Activated naive CD8-positive, alpha-beta T cell treated with anti-CD3 and anti-CD28 coated beads, Interleukin-2, amount 50 U/mL, for 24 hours (primary cell): ENCODE results near the gene CRIM1.

ENCODE experiments used
- ATAC-seq: fragments of 150-1000 bp; cut with Tn5 transposase; one replicate; pipeline ENCODE4 v1.10.0; 2021
- DNase-seq: peaks from one replicate; pipeline ENCODE4 v3.0.0; 2021
- H3K27ac Mint-ChIP-seq: one replicate; pipeline ENCODE4 v1.8.0; 2021; ENCODE audit warnings: mild to moderate bottlenecking, mixed read lengths
- H3K27me3 Mint-ChIP-seq: one replicate; pipeline ENCODE4 v1.8.0; 2021; ENCODE audit warnings: mixed read lengths
- H3K36me3 Mint-ChIP-seq: one replicate; pipeline ENCODE4 v1.8.0; 2021; ENCODE audit warnings: low read depth, mixed read lengths
- H3K4me1 Mint-ChIP-seq: one replicate; pipeline ENCODE4 v1.8.0; 2021; ENCODE audit warnings: mixed read lengths
- H3K4me3 Mint-ChIP-seq: one replicate; pipeline ENCODE4 v1.8.0; 2021; ENCODE audit warnings: mild to moderate bottlenecking, moderate library complexity, mixed read lengths
- H3K9me3 Mint-ChIP-seq: one replicate; pipeline ENCODE4 v1.8.0; 2021; ENCODE audit warnings: mixed read lengths

Gene CRIM1

DNA sequence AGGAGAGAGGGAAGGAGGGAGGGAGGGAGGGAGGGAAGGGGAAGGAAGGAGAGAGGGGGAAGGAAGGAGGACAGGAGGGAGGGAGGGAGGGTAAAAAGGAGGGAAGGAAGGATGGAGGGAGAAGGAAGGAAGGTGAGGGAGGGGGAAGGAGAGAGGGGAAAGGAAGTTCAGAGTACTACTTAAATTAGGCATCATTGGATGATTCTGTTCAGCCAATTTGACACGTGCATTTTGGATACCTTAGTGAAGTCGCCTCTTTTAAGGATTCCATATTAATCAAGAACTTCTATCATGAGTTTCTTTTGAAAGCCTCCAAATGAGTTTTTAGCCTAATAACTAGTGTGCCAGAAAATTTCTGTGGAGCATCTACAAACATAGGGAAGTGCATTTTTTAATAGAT lies 179.5 kb downstream of the CRIM1 start:
- ATAC-seq (no peak), DNase-seq (no peak)
- Mint-ChIP-seq H3K4me1 (no peaks in the 10 kb centered on the region), H3K4me3 (no peak overlapping the region), H3K27ac (no peak overlapping the region), H3K9me3 (no peaks in the 10 kb centered on the region), H3K36me3 (peaks cover 19% of the 10 kb centered on the region), H3K27me3 (no peaks in the 10 kb centered on the region)

DNA sequence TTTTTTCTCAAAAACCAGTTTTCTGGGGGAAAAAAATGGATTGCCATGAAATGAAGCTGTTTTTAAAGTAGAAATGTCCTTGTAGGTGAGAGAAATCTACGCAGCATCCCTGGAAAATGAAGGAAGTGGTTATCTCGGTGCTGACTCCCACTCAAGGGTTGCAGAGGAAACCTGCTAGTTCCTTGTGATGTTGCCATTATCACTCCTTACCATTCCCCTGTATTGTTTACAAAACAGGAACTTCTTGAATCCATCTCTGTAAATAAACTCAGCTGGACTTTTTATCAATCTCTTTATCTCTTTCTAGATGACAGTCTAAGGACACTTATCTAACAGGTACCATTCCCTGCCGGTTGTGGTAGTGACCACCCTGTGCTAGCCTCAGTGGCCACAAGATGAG lies 181.2 kb downstream of the CRIM1 start:
- DNase-seq (no peak), ATAC-seq (no peak)
- H3K9me3 Mint-ChIP-seq: no peaks in the 10 kb centered on the region
- H3K4me3 Mint-ChIP-seq: no peak overlapping the region
- peaks cover 22% of the 10 kb centered on the region for H3K36me3 Mint-ChIP-seq
- H3K27me3 Mint-ChIP-seq: no peaks in the 10 kb centered on the region
- H3K27ac Mint-ChIP-seq: no peak overlapping the region
- no peaks in the 10 kb centered on the region for H3K4me1 Mint-ChIP-seq

DNA sequence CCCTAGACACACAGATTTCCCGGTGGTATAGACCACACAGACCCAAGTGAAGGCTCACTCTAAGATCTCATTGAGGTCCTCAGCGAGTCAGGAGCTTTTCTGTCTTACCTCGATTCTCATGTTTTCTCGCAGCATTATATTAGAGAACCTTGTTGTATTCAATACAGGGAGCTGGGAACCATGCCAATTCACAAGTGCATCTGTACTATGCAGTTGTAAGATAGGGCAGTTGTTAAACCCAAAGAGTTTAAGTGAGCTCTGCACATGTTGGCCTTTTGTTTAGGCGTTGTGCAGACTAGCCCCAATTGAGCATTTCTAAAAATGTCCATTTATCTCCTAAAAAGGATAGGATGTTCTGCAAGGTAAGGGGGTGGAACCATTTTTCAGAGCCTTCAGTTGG lies 182.8 kb downstream of the CRIM1 start:
- no peaks in the 10 kb centered on the region for H3K4me1 Mint-ChIP-seq
- no peak overlapping the region for H3K4me3 Mint-ChIP-seq
- H3K27me3 Mint-ChIP-seq: no peaks in the 10 kb centered on the region
- peaks cover 20% of the 10 kb centered on the region for H3K36me3 Mint-ChIP-seq
- DNase-seq: no peak
- H3K27ac Mint-ChIP-seq: no peak overlapping the region
- H3K9me3 Mint-ChIP-seq: no peaks in the 10 kb centered on the region
- ATAC-seq: no peak

DNA sequence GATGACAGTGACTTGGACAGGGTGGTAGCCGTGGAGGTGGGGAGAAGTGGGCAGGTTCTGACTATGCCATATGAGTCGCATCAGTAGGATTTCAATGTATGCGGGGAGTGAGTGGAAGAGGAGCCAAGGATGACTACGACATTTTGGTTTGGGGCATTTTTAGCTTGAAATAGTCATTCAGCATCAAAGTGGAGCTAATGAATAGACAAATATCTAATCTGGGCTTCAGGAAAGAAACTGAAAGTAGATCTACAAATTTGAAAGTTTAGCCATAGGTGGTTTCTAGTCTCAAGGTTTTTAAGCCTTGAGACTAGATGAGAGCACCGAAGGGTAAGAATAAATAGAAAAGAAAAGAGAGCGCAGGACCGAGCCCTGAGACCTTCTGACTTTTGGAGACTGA lies 184.1 kb downstream of the CRIM1 start:
- ATAC-seq (no peak), DNase-seq (no peak)
- Mint-ChIP-seq H3K4me1 (no peaks in the 10 kb centered on the region), H3K9me3 (no peaks in the 10 kb centered on the region), H3K27me3 (no peaks in the 10 kb centered on the region), H3K27ac (no peak overlapping the region), H3K36me3 (peaks cover 23% of the 10 kb centered on the region), H3K4me3 (no peak overlapping the region)

DNA sequence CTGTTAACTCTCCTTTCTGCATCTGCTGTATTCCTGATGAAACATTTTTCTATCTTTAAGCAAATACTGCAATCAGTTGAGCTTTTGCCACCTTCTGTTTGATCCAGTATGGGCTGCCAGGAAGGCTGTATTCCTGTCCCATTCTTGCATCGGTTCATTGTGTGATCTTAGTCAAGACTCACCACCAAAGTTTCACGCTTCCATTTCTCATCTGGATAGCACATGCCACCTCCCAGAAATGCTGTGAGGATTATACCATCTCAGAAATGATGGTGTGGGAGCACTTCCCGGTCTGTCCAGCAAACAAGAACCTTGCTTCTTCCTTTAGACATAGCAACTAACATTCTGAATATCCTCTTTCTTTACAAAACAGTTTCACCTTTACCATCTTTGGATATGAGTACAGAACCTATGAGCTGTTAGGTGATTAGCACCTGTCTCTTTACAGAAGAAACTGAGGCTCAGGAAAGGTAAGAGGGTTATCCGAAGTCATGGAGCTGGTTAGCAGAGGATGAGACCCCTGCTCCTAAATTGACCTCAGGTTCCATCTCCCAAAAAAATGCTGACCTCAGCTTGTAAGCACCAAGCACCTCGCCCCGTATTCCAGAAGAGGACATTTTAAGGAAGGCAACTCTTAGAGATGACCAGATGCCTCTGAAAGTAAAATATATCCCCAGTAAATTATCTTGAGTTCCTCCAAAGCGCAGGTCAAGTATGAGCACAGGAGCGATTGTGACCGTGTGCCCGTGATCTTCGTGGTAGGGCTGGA lies 185.6 kb downstream of the CRIM1 start:
- DNase-seq: no peak
- no peaks in the 10 kb centered on the region for H3K9me3 Mint-ChIP-seq
- H3K27me3 Mint-ChIP-seq: no peaks in the 10 kb centered on the region
- no peaks in the 10 kb centered on the region for H3K4me1 Mint-ChIP-seq
- no peak for ATAC-seq
- H3K4me3 Mint-ChIP-seq: no peak overlapping the region
- H3K27ac Mint-ChIP-seq: no peak overlapping the region
- peaks cover 25% of the 10 kb centered on the region for H3K36me3 Mint-ChIP-seq

DNA sequence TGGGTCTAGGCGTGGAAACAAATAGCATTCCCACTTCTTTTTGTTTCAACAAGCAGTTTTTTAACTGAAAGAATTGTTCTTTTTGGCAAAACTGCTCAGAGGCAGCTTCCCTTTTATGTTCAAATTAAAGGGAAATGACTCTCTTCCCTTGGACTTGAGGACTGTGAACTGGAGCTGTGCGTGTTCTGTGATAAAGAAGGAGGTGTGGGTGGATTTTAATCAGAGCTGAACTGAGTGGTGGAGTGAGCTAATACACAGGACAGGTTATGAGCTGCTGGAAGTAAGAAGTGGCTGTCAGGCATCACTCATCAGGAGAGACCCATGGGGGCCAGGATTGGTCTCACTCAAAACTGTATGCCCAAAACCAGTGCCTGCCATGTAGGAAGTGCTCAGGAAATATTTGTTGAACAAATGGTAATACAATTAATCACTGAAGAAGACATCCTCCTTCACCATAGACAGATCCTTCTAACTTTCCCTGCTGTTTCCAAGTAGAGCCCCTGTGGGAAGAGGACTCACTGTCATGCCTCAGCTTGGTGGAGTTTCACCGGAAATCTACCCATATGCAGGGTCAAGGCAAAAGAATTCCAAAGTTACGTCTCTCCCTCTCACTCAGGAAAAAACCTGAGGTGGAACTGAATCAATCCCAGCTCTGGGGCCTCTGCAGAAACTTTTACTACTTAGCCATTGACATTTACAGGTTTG lies 186.5 kb downstream of the CRIM1 start:
- Mint-ChIP-seq H3K4me3 (no peak overlapping the region), H3K4me1 (no peaks in the 10 kb centered on the region), H3K27ac (no peak overlapping the region), H3K27me3 (no peaks in the 10 kb centered on the region), H3K36me3 (peaks cover 25% of the 10 kb centered on the region), H3K9me3 (no peaks in the 10 kb centered on the region)
- no peak for ATAC-seq
- DNase-seq: no peak

DNA sequence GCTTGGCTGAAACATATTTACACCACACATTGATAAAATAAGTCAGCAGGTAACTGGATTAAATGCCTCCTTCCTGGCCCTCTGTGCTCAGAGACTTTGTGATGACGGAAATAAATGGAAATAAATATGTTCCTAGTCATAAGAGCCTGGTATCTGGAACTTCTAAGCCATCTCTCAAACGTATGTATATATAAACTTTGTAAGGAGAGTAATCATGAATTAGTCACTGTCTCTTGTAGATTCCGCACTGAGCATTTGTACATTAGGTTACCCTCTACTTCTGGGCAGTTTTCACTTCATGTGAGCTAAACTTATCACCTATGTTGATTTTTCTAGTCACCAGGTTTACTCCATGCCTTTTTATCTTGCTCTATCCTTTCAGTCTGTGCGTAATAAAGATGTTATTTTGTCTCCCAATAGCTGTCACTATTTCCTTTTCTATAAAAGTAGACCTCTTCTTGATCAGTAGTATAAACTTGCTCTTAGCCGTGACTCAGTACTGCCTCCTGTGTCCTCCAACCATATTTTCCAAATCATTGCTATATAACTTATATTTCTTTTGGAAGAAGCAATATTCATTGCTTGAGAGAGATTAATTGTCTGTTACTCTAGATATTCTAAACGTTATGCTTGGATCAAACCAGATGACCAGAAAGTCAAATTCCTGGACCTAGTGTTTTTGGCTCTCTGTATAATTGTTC lies 189.2 kb downstream of the CRIM1 start:
- Mint-ChIP-seq H3K27ac (no peak overlapping the region), H3K9me3 (no peaks in the 10 kb centered on the region), H3K4me1 (peaks cover 9% of the 10 kb centered on the region), H3K27me3 (no peaks in the 10 kb centered on the region), H3K4me3 (no peak overlapping the region), H3K36me3 (peaks cover 37% of the 10 kb centered on the region)
- no peak for DNase-seq
- no peak for ATAC-seq

DNA sequence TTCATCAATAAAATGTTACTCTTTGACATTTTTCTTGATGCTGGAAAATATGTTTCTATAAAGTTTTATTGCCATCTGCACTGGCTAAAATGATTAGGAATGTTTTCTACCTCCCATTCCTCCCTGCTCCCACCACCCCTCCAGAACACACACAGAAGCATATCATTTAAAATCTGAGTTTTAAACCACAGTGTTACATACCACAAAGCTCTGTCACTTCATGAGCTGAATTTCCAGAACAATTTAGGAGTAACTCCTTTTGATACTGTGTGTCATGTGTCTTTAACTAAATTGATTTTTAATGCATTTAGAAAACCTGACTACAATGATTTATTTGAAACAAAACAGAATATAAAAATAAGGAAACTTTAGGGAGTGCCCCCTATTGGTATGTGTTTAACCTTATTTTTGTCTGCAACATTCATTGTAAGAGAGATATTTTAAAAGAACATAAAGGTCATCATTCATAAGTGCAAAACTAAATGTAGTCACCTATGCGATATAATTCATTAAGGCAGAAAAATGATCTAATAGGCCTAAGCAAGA lies 190.4 kb downstream of the CRIM1 start:
- Mint-ChIP-seq H3K4me3 (no peak overlapping the region), H3K9me3 (no peaks in the 10 kb centered on the region), H3K27ac (no peak overlapping the region), H3K27me3 (no peaks in the 10 kb centered on the region), H3K36me3 (peaks cover 40% of the 10 kb centered on the region), H3K4me1 (peaks cover 12% of the 10 kb centered on the region)
- ATAC-seq: no peak
- no peak for DNase-seq

DNA sequence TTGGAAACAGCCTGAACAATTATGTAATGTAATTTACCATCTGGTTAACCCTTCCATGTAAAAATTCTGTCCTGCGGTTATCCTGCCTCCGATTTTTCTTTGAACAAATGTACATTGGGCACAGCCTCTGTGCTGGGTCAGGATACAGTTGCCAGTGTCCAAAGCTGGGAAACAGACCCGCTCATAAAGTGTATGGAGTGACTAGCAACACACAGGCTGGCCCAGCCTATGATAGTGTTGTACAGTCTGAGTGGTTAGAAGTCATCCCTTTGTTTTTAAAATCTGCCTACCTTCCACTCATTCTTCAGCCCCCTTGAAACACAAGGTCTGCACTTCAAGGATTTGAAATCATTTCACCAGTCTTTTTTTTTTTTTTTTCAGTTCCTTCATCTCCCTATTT lies 192.3 kb downstream of the CRIM1 start:
- Mint-ChIP-seq H3K4me1 (peaks cover 12% of the 10 kb centered on the region), H3K9me3 (no peaks in the 10 kb centered on the region), H3K27ac (no peak overlapping the region), H3K36me3 (peaks cover 46% of the 10 kb centered on the region), H3K4me3 (no peak overlapping the region), H3K27me3 (no peaks in the 10 kb centered on the region)
- ATAC-seq (no peak), DNase-seq (no peak)

DNA sequence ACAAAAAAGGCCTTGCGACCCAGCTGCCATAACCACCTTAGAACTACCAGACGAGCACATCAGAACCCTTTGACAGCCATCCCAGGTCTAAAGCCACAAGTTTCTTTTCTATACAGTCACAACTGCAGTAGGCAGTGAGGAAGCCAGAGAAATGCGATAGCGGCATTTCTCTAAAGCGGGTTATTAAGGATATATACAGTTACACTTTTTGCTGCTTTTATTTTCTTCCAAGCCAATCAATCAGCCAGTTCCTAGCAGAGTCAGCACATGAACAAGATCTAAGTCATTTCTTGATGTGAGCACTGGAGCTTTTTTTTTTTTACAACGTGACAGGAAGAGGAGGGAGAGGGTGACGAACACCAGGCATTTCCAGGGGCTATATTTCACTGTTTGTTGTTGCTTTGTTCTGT lies 193.6 kb downstream of the CRIM1 start:
- Mint-ChIP-seq H3K36me3 (peaks cover 45% of the 10 kb centered on the region), H3K27me3 (no peaks in the 10 kb centered on the region), H3K9me3 (no peaks in the 10 kb centered on the region), H3K4me1 (peaks cover 12% of the 10 kb centered on the region), H3K27ac (no peak overlapping the region), H3K4me3 (no peak overlapping the region)
- ATAC-seq (no peak), DNase-seq (no peak)

DNA sequence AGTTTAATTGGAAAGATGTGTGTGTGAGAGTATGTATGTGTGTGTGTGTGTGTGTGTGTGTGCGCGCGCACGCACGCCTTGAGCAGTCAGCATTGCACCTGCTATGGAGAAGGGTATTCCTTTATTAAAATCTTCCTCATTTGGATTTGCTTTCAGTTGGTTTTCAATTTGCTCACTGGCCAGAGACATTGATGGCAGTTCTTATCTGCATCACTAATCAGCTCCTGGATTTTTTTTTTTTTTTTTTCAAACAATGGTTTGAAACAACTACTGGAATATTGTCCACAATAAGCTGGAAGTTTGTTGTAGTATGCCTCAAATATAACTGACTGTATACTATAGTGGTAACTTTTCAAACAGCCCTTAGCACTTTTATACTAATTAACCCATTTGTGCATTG lies 194.4 kb downstream of the CRIM1 start:
- no peak for ATAC-seq
- Mint-ChIP-seq H3K4me1 (peaks cover 12% of the 10 kb centered on the region), H3K36me3 (peaks cover 48% of the 10 kb centered on the region), H3K4me3 (no peak overlapping the region), H3K27me3 (no peaks in the 10 kb centered on the region), H3K9me3 (no peaks in the 10 kb centered on the region), H3K27ac (no peak overlapping the region)
- DNase-seq: no peak

DNA sequence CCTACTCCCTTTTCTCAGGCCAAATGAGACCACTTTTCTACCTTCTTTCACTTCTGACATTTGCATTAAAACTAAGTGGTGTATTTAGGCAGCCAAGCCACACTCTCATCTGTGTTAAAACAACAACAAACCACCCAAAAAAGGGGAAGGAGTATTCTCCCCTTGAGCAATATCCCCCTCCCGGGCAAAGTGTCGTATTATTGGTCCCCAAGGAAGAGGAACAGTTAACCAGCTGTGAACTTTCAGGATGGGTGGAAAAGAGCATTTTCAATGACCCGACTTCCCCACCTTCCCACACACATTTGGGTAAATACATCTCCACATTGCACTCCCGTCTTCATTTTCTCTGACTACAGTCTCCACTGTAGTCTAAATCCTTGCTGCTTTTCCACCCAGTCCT lies 198.1 kb downstream of the CRIM1 start:
- no peak for ATAC-seq
- H3K9me3 Mint-ChIP-seq: no peaks in the 10 kb centered on the region
- H3K27me3 Mint-ChIP-seq: no peaks in the 10 kb centered on the region
- no peak overlapping the region for H3K27ac Mint-ChIP-seq
- peaks cover 36% of the 10 kb centered on the region for H3K36me3 Mint-ChIP-seq
- peaks cover 8% of the 10 kb centered on the region for H3K4me1 Mint-ChIP-seq
- no peak for DNase-seq
- H3K4me3 Mint-ChIP-seq: no peak overlapping the region

DNA sequence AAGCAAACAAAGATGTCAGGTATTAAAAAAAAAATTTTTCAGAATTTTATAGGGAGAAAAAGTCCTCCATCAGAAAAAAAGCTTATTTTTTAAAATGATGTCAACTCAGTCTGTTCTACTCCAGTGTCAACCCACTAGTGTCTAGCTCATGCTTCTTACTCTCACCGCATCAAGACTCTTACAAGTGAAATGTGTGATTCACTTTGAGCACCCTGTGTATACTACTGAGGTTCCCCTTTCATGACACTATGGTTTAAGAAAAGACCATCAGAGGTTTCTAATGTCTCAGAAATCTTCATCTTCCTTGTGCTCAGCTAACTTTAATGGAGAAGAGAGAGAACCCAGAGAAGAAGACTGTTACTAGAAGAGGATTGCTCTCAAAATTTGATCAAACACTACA lies 199.0 kb downstream of the CRIM1 start:
- ATAC-seq (no peak), DNase-seq (no peak)
- no peak overlapping the region for H3K4me3 Mint-ChIP-seq
- no peaks in the 10 kb centered on the region for H3K9me3 Mint-ChIP-seq
- peaks cover 4% of the 10 kb centered on the region for H3K4me1 Mint-ChIP-seq
- no peaks in the 10 kb centered on the region for H3K27me3 Mint-ChIP-seq
- peaks cover 30% of the 10 kb centered on the region for H3K36me3 Mint-ChIP-seq
- H3K27ac Mint-ChIP-seq: no peak overlapping the region

DNA sequence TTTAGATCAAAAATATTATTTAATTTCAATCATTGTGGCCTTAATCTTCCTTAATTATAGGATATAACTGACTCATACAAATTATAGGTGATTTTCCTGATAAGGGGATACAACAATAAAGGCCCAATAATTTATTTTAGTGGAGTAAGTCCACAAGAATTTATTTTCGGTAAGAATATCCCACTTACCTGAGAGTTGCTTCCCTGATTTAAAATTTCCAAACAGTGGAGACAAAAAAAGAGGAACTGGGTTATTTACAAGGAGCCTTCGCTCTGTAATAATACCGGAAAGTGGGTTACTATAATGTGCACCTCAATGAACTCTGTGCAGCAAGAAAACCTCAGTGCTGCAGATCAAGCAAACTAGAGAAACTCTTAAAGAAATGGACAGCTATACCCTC lies 200.2 kb downstream of the CRIM1 start:
- no peaks in the 10 kb centered on the region for H3K9me3 Mint-ChIP-seq
- peaks cover 32% of the 10 kb centered on the region for H3K36me3 Mint-ChIP-seq
- H3K27me3 Mint-ChIP-seq: no peaks in the 10 kb centered on the region
- H3K4me1 Mint-ChIP-seq: no peaks in the 10 kb centered on the region
- ATAC-seq (no peak), DNase-seq (no peak)
- H3K4me3 Mint-ChIP-seq: no peak overlapping the region
- H3K27ac Mint-ChIP-seq: no peak overlapping the region

DNA sequence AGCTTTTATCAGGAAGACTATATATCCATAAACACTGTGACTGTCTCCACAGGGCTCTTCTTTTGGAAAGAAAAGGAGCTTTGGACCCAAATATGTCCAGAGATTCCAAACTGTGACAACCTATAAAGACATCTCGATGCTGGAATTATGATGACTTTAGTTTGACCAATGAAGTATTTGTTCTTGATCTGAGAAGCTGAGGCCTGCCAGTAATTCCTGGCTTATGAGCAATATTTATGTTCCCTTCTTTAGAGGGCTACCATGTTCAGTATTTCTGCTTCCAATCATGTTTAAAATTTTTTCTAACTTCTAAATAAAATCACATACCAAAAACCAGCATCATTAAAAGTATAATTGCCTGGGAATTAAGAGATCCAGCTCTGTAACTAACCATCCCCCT lies 201.3 kb downstream of the CRIM1 start:
- no peak for DNase-seq
- Mint-ChIP-seq H3K9me3 (no peaks in the 10 kb centered on the region), H3K36me3 (peaks cover 31% of the 10 kb centered on the region), H3K4me3 (no peak overlapping the region), H3K27me3 (no peaks in the 10 kb centered on the region), H3K4me1 (no peaks in the 10 kb centered on the region), H3K27ac (no peak overlapping the region)
- no peak for ATAC-seq
